Measurements from ENCODE around the gene CHIC2. TPM values are rescaled to one million over a fixed set of nuclear protein-coding genes. Genes with fewer than 3 reads are reported as not detected.

Gene CHIC2
- polyA plus RNA-seq, 1 donor from 2014 or later = 58.5 TPM

GRCh38 chr4:54095110-54095825 lies 30.9 kb upstream of the CHIC2 start:
- Histone ChIP-seq H3K36me3 (ENCODE audit: insufficient read depth, low read length) (no peaks in the 10 kb centered on the region), H3K4me2 (ENCODE audit: low read length) (no peak overlapping the region), H2AFZ (ENCODE audit: low read depth, low read length) (no peak overlapping the region), H4K20me1 (ENCODE audit: insufficient read depth) (no peaks in the 10 kb centered on the region), H3F3A (ENCODE audit: insufficient read depth, low read length, poor library complexity, severe bottlenecking) (peaks cover 4% of the 10 kb centered on the region), H3K4me3 (ENCODE audit: low read length) (no peak overlapping the region), H3K27ac (ENCODE audit: low read length) (no peak overlapping the region), H3K9ac (ENCODE audit: low read length) (no peak overlapping the region), H3K79me2 (replicated peaks; ENCODE audit: insufficient read depth, low read length) (no peaks in the 10 kb centered on the region), H3K9me2 (ENCODE audit: insufficient read depth, low read length) (no peaks in the 10 kb centered on the region), H3K27me3 (ENCODE audit: insufficient read depth, low read depth, low read length) (peaks cover 92% of the 10 kb centered on the region), H3K9me3 (ENCODE audit: low read length) (no peaks in the 10 kb centered on the region)
- TF ChIP-seq EZH2 (IDR thresholded peaks at IDR 0.05; ENCODE audit: borderline replicate concordance, insufficient read depth, low read length, poor library complexity, severe bottlenecking) = no peak
- no peak for TF ChIP-seq RAD21 (conservative IDR thresholded peaks at IDR 0.05)
- no peak for TF ChIP-seq EP300 (conservative IDR thresholded peaks at IDR 0.05; ENCODE audit: poor library complexity, severe bottlenecking)
- no peak for TF ChIP-seq REST (IDR thresholded peaks at IDR 0.05; ENCODE audit: borderline replicate concordance)
- TF ChIP-seq POLR2AphosphoS5 (IDR thresholded peaks at IDR 0.05) = no peak
- no peak for TF ChIP-seq CTCF (IDR thresholded peaks at IDR 0.05; ENCODE audit: poor library complexity, severe bottlenecking)
- no peak for TF ChIP-seq TAF1 (IDR thresholded peaks at IDR 0.05; ENCODE audit: low read depth)
- TF ChIP-seq SMC3 (conservative IDR thresholded peaks at IDR 0.05; ENCODE audit: poor library complexity) = no peak
- TF ChIP-seq MXI1 (conservative IDR thresholded peaks at IDR 0.05; ENCODE audit: poor library complexity, severe bottlenecking) = no peak

GRCh38 chr4:54094451-54094850 lies 30.0 kb upstream of the CHIC2 start:
- no peak overlapping the region for H3K27ac ChIP-seq (ENCODE audit: low read length)
- H3K27me3 ChIP-seq (ENCODE audit: insufficient read depth, low read depth, low read length) = peaks cover 84% of the 10 kb centered on the region
- no peak overlapping the region for H2AFZ ChIP-seq (ENCODE audit: low read depth, low read length)
- no peaks in the 10 kb centered on the region for H3K9me3 ChIP-seq (ENCODE audit: low read length)
- no peaks in the 10 kb centered on the region for H3K79me2 ChIP-seq (replicated peaks; ENCODE audit: insufficient read depth, low read length)
- no peaks in the 10 kb centered on the region for H3K36me3 ChIP-seq (ENCODE audit: insufficient read depth, low read length)
- H4K20me1 ChIP-seq (ENCODE audit: insufficient read depth) = no peaks in the 10 kb centered on the region
- no peak overlapping the region for H3K4me3 ChIP-seq (ENCODE audit: low read length)
- no peaks in the 10 kb centered on the region for H3K9me2 ChIP-seq (ENCODE audit: insufficient read depth, low read length)
- no peak overlapping the region for H3K9ac ChIP-seq (ENCODE audit: low read length)
- no peak overlapping the region for H3K4me2 ChIP-seq (ENCODE audit: low read length)
- TF ChIP-seq SMC3 (conservative IDR thresholded peaks at IDR 0.05; ENCODE audit: poor library complexity) = no peak
- TF ChIP-seq CTCF (IDR thresholded peaks at IDR 0.05; ENCODE audit: poor library complexity, severe bottlenecking) = no peak
- TF ChIP-seq RAD21 (conservative IDR thresholded peaks at IDR 0.05) = no peak
- TF ChIP-seq REST (IDR thresholded peaks at IDR 0.05; ENCODE audit: borderline replicate concordance) = no peak
- TF ChIP-seq EZH2 (IDR thresholded peaks at IDR 0.05; ENCODE audit: borderline replicate concordance, insufficient read depth, low read length, poor library complexity, severe bottlenecking) = no peak
- TF ChIP-seq MXI1 (conservative IDR thresholded peaks at IDR 0.05; ENCODE audit: poor library complexity, severe bottlenecking) = no peak
- no peak for TF ChIP-seq EP300 (conservative IDR thresholded peaks at IDR 0.05; ENCODE audit: poor library complexity, severe bottlenecking)
- TF ChIP-seq POLR2AphosphoS5 (IDR thresholded peaks at IDR 0.05) = no peak
- TF ChIP-seq TAF1 (IDR thresholded peaks at IDR 0.05; ENCODE audit: low read depth) = no peak
- peaks cover 4% of the 10 kb centered on the region for H3F3A ChIP-seq (ENCODE audit: insufficient read depth, low read length, poor library complexity, severe bottlenecking)
